Inflammatory macrophage treated with lipopolysaccharide for 4 hours (primary cell): Measurements from ENCODE around the gene IGF1R.

Experiments
- DNase-seq: peaks from one replicate; pipeline ENCODE4 v3.0.0-alpha.2; 2020

The IGF1R gene

GRCh38 chr15:98673133-98673532 is 24.8 kb downstream of the IGF1R start:
- DNase-seq = no peak

- DNase-seq = no peak
These were observed 26.0 kb downstream of the IGF1R start for GRCh38 chr15:98674336-98674735.

DNA sequence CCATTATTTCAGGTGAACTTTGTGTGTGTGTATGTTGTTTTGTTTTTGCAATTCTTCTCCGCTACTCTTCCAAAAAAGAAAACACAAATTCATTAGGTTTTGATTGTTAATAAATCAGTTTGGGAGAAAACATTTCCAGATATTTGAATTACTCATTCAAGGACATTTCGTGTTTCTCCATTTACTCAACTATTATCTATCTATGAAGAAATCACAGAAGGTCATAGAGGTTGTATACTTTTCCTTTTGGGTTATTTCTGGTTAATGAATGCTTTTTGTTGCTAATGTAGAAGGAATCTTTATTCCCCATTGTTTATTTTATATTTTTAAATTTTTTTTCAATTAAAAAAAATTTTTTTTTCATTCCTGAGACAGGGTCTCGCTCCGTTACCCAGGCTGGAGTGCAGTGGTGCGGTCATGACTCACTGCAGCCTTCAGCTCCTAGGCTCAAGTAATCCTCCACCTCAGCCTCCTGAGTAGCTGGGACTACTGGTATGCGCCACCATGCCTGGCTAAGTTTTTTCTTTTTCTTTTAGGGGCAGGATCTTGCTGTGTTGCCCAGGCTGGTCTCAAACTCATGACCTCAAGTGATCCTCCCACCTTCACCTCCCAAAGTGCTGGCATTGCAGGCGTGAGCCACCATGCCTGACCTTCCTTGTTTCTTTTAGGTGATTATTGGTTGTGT is 28.4 kb downstream of the IGF1R start:
- DNase-seq = no peak

GRCh38 chr15:98677345-98678059 is 29.2 kb downstream of the IGF1R start:
- DNase-seq = no peak

DNA sequence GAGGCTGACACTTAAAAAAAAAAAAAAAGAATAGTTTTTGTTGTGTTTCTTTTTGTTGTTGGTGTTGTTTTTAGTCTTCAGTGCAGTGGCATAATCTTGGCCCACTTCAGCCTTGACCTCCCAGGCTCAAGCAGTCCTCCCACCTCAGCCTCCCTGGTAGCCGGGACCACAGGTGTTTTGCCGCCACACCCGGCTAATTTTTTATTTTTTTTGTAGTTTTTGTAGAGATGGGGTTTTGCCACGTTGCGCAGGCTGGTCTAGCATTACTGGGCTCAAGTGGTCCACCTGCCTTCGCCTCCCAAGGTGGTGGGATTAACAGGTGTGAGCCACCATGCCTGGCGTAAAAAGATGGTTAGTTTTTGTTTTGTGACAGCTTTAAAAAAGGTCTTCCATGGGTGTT is 30.1 kb downstream of the IGF1R start:
- no peak for DNase-seq

- DNase-seq = no peak
These were observed 32.7 kb downstream of the IGF1R start for GRCh38 chr15:98681061-98681460.

GRCh38 chr15:98682992-98683701 is 34.8 kb downstream of the IGF1R start:
- DNase-seq = peak; percentile 16

GRCh38 chr15:98683831-98684230 is 35.5 kb downstream of the IGF1R start:
- DNase-seq = no peak

GRCh38 chr15:98684436-98684835 is 36.1 kb downstream of the IGF1R start:
- peak; percentile 9 for DNase-seq

DNA sequence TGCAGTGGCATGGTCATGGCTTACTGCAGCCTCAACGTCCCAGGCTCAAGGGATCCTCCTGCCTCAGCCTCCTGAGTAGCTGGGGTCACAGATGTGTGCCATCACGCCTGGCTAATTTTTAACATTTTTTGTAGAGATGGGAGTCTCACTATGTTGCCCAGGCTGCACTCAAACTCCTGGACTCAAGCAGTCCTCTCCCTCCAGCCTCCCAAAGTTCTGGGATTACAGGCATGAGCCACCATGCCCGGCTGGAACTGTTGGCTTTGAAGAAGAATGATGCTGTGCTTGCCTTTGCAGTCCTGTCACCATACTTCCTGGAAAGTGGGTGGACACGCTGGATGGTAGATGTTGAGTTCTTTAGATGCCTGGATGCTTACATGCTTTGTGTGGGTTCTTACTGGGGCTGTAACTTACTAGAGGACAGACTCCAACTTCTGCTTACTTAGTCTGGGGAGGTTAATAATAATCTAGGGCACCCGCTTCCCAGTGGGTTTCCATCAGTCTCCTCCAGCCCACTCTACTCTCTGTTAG is 36.7 kb downstream of the IGF1R start:
- no peak for DNase-seq

GRCh38 chr15:98686983-98687382 is 38.6 kb downstream of the IGF1R start:
- no peak for DNase-seq

DNA sequence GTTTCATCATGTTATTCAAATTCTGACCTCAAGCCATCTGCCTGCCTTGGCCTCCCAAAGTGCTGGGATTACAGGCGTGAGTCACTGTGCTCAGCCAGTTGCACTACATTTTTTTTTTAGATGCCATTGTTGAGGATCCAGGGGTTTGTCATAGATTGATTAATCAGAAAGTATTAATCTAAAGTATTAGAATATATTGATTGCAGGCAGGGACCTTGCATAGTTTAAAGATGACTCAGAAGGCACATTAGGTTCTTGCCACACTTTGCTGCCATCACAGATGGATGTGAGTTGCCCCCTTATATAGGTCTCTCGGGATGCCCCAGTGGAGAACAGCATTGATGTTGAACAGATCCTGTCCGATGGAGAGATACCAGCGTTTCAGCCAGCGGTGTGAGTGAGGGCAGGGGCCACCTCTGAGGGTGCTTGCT is 41.1 kb downstream of the IGF1R start:
- no peak for DNase-seq

GRCh38 chr15:98690272-98690950 is 42.1 kb downstream of the IGF1R start:
- no peak for DNase-seq

DNA sequence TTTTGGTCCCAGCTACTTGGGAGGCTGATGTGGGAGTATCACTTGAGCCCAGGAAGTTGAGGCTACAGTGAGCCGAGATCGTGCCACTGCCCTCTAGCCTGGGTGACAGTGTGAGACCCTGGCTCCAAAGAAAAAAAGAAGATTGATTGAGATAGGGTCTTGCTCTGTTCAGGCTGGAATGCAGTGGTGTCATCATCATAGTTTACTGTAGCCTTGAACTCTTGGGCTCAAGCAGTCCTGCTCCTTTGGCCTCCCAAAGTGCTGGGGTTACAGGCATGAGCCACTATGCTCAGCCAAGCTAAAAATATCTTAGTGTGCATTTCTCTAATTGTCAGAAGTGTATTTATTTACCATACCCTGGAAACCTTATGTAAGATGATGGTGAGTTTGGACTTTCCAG is 43.9 kb downstream of the IGF1R start:
- DNase-seq = no peak

GRCh38 chr15:98694161-98694560 is 45.8 kb downstream of the IGF1R start:
- DNase-seq = no peak

- no peak for DNase-seq
These were observed 50.5 kb downstream of the IGF1R start for GRCh38 chr15:98698792-98699191.

DNA sequence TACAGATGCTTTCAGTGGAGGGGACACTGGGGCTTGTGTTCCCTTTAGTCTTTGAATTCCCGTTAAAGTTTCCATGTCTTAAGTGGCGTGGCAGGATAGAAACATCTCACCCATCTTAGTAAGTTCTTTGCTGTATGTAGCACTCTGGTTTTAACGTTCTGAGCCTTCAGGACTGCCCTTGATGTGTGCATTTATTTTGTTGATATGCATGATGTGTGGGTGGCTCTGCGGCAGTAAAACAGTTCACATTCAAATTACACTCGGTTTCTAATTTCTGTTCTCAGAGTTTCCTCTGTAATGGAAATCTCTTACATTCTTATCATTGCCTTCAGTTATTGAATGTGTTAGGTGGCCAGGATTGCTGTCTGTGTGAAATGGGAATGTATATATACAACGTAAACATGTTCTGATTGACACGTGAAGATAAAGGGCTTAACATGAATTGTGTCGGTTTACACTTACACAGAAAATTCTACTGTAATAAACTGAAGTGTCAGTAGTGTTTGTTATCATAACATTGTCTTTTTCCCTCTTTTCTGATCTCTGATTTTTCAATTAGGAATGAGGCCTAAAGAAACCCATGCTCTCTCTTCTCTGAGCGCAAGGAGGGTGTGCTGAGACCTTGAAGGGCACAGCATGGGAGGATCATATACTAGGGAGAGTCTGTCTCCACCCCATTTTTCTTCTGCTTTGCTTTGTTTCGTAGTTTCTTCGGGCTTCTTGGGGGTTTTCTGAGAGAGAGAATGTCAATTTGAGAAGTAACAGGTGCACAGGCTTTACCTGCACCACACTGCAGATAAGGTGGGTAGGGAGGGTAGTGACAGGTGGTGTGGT is 51.5 kb downstream of the IGF1R start:
- DNase-seq = no peak

DNA sequence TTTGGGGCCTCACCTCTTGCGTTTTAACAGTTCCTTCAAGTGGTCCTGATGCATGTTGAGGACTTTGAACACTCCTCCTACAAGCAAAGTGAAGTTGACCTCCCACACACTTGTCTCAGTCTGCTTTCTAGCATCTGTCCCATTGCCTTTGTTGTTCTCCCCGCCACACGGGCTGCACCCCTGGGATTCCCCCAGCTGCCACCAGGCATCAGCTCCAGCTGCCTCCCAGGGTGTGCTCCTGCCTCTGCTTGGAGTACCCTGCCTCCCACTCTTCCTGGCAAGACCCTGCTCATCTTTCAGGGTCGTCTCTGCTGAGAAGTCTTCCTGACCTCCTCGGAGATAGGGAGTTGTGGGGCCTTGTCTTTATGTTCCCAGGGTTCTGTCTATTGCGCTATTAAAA is 52.2 kb downstream of the IGF1R start:
- DNase-seq = no peak

GRCh38 chr15:98703126-98703685 is 54.9 kb downstream of the IGF1R start:
- no peak for DNase-seq

- no peak for DNase-seq
These were observed 56.7 kb downstream of the IGF1R start for GRCh38 chr15:98705070-98705469.

GRCh38 chr15:98706387-98706786 is 58.0 kb downstream of the IGF1R start:
- DNase-seq = no peak

DNA sequence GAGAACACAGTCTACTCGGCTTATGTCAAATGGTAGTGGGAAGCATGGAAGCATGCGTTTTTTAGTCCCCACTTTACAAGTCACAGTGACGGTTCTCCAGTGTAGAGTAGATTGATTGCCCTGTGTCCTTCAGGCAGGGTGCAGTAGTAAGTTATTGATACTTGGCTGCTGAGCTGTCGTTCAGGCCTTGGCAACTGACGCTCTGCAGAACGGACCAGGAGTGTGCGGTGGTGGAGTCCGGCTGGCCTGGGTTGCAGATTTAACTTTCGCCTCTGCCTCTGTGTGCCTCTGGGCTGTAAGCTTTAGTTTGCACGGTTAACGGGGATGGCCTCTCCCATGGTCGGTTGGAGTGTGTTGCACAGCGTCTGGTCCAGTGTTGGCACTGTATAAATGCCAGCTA is 58.6 kb downstream of the IGF1R start:
- DNase-seq = no peak
